GM12873 (cell line): ENCODE results near the gene HOXC6.

Experiments used
- CTCF ChIP-seq: IDR thresholded peaks from 2 replicates; pipeline ENCODE4 v1.5.1; 2012; ENCODE audit warnings: low read depth, mild to moderate bottlenecking, moderate library complexity, low read length, control low read depth; ENCODE audit not compliant: insufficient read depth; ENCODE audit errors: missing control alignments

The HOXC6 gene

GRCh38 chr12:54060174-54060974 lies 32.1 kb downstream of the HOXC6 start:
- no peak for TF ChIP-seq CTCF

- no peak for TF ChIP-seq CTCF
Measured at GRCh38 chr12:54060975-54061778, 32.9 kb downstream of the HOXC6 start.

- no peak for TF ChIP-seq CTCF
Measured at GRCh38 chr12:54065677-54066076, 37.4 kb downstream of the HOXC6 start.

GRCh38 chr12:54066408-54066807 lies 38.2 kb downstream of the HOXC6 start:
- TF ChIP-seq CTCF = no peak

GRCh38 chr12:54068418-54069070 lies 40.3 kb downstream of the HOXC6 start:
- TF ChIP-seq CTCF = no peak

GRCh38 chr12:54071942-54072341 lies 43.7 kb downstream of the HOXC6 start:
- no peak for TF ChIP-seq CTCF

GRCh38 chr12:54074308-54074707 lies 46.1 kb downstream of the HOXC6 start:
- TF ChIP-seq CTCF = no peak
